ENCODE results near the gene DARS2. TPM values are rescaled to one million over a fixed set of nuclear protein-coding genes. Genes with fewer than 3 reads are reported as not detected.
A peak's percentile ranks its signal among the peaks of the same experiment; 100 is the strongest.

The DARS2 gene
- total and polyA plus RNA-seq, 4 donors, result 5.0 to 13.0 (median 10.1) TPM

DNA sequence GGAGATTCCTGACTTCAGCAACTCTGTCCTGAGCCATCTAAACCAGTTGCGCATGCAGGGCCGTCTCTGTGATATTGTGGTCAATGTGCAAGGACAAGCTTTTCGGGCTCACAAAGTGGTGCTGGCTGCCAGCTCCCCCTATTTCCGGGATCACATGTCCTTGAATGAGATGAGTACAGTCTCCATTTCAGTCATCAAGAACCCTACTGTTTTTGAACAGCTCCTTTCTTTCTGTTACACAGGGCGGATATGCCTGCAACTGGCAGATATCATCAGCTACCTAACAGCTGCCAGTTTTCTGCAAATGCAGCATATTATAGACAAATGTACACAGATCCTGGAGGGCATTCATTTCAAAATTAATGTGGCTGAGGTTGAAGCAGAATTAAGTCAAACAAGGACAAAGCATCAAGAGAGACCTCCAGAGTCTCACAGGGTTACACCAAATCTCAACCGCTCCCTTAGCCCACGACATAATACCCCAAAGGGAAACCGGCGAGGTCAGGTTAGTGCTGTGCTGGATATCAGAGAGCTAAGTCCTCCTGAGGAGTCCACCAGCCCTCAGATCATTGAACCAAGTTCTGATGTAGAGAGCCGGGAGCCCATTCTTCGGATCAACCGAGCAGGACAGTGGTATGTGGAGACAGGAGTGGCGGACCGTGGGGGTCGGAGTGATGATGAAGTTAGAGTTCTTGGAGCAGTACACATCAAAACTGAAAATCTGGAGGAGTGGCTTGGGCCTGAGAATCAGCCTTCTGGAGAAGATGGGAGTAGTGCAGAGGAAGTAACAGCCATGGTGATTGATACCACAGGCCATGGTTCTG is 46.0 kb downstream of the DARS2 start:
- H3K9ac ChIP-seq (ENCODE audit: low read depth in 1 of 2, low read length in 2 of 2), result no peak overlapping the region
- WGBS, result 81% methylated on average over 15 of the region's 15 CpGs
- no peaks in the 10 kb centered on the region for H3K9me3 ChIP-seq (ENCODE audit: control insufficient read depth in 4 of 4, low read length in 3 of 4)
- TF ChIP-seq SP1 (IDR thresholded peaks at IDR 0.05) (peak; percentile 7), JUND (IDR thresholded peaks at IDR 0.05) (no peak)
- H3K36me3 ChIP-seq (ENCODE audit: control insufficient read depth in 4 of 4, insufficient read depth in 3 of 4, low read depth in 1 of 4, low read length in 3 of 4), result peaks cover 4 to 9% (median 7%) of the 10 kb centered on the region in 4 donors
- H3K27me3 ChIP-seq (ENCODE audit: control insufficient read depth in 4 of 4, insufficient read depth in 4 of 4, low read length in 3 of 4), result no peaks in the 10 kb centered on the region
- H3K4me1 ChIP-seq (ENCODE audit: control insufficient read depth in 4 of 4, insufficient read depth in 4 of 4, low read length in 3 of 4), result peaks cover 2 to 22% (median 12%) of the 10 kb centered on the region in 4 donors
- H3K4me3 ChIP-seq (ENCODE audit: low read depth in 1 of 3, low read length in 3 of 3), result no peak overlapping the region
- peak; percentile 36 for DNase-seq (ENCODE audit: low spot score)
- no peak overlapping the region for H3K27ac ChIP-seq (ENCODE audit: low read depth in 1 of 2, low read length in 2 of 2)

DNA sequence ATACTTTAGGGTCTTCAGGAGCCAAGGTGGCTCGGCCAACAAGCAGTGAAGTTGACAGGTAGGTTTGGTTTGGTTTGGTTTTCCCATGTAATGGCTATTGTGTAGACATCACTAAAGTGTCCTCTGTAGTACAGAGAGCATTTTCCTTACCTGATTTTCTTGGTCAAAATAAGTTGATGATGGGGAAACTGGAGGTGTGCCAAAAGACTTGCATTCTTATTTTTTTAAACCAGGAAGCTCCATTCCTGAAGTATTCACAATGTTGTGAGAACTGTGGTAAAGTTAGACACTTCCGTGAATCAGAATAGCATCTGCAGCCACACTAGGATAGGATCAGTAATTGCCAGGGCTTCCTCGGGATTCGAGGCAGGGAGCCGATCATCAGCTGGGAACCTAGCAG is 46.6 kb downstream of the DARS2 start:
- Histone ChIP-seq H3K36me3 (ENCODE audit: control insufficient read depth in 4 of 4, insufficient read depth in 3 of 4, low read depth in 1 of 4, low read length in 3 of 4) (peaks cover 2 to 6% (median 5%) of the 10 kb centered on the region in 4 donors), H3K4me3 (ENCODE audit: low read depth in 1 of 3, low read length in 3 of 3) (no peak overlapping the region), H3K9me3 (ENCODE audit: control insufficient read depth in 4 of 4, low read length in 3 of 4) (no peaks in the 10 kb centered on the region), H3K27me3 (ENCODE audit: control insufficient read depth in 4 of 4, insufficient read depth in 4 of 4, low read length in 3 of 4) (no peaks in the 10 kb centered on the region), H3K27ac (ENCODE audit: low read depth in 1 of 2, low read length in 2 of 2) (no peak overlapping the region), H3K9ac (ENCODE audit: low read depth in 1 of 2, low read length in 2 of 2) (no peak overlapping the region), H3K4me1 (ENCODE audit: control insufficient read depth in 4 of 4, insufficient read depth in 4 of 4, low read length in 3 of 4) (peaks cover 2 to 22% (median 12%) of the 10 kb centered on the region in 4 donors)
- TF ChIP-seq EGR1 (IDR thresholded peaks at IDR 0.05; ENCODE audit: low read depth in 2 of 2) (no peak), NR2F2 (IDR thresholded peaks at IDR 0.05) (no peak), GABPA (IDR thresholded peaks at IDR 0.05 in 1 of 2, conservative IDR thresholded peaks at IDR 0.05 in 1 of 2) (no peak), YY1 (IDR thresholded peaks at IDR 0.05) (no peak), RAD21 (IDR thresholded peaks at IDR 0.05) (no peak), TAF1 (conservative IDR thresholded peaks at IDR 0.05) (no peak), JUND (IDR thresholded peaks at IDR 0.05) (no peak), HNF4A (conservative IDR thresholded peaks at IDR 0.05) (no peak), FOXA2 (IDR thresholded peaks at IDR 0.05) (no peak), HNF4G (IDR thresholded peaks at IDR 0.05) (no peak), FOXA1 (IDR thresholded peaks at IDR 0.05) (no peak), RXRA (IDR thresholded peaks at IDR 0.05) (no peak), SP1 (IDR thresholded peaks at IDR 0.05) (no peak)
- TF ChIP-seq, protein P1, sequence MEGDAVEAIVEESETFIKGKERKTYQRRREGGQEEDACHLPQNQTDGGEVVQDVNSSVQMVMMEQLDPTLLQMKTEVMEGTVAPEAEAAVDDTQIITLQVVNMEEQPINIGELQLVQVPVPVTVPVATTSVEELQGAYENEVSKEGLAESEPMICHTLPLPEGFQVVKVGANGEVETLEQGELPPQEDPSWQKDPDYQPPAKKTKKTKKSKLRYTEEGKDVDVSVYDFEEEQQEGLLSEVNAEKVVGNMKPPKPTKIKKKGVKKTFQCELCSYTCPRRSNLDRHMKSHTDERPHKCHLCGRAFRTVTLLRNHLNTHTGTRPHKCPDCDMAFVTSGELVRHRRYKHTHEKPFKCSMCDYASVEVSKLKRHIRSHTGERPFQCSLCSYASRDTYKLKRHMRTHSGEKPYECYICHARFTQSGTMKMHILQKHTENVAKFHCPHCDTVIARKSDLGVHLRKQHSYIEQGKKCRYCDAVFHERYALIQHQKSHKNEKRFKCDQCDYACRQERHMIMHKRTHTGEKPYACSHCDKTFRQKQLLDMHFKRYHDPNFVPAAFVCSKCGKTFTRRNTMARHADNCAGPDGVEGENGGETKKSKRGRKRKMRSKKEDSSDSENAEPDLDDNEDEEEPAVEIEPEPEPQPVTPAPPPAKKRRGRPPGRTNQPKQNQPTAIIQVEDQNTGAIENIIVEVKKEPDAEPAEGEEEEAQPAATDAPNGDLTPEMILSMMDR (IDR thresholded peaks at IDR 0.05; ENCODE audit: low read depth, low read length, missing input control), result no peak
- TF ChIP-seq, protein P2, sequence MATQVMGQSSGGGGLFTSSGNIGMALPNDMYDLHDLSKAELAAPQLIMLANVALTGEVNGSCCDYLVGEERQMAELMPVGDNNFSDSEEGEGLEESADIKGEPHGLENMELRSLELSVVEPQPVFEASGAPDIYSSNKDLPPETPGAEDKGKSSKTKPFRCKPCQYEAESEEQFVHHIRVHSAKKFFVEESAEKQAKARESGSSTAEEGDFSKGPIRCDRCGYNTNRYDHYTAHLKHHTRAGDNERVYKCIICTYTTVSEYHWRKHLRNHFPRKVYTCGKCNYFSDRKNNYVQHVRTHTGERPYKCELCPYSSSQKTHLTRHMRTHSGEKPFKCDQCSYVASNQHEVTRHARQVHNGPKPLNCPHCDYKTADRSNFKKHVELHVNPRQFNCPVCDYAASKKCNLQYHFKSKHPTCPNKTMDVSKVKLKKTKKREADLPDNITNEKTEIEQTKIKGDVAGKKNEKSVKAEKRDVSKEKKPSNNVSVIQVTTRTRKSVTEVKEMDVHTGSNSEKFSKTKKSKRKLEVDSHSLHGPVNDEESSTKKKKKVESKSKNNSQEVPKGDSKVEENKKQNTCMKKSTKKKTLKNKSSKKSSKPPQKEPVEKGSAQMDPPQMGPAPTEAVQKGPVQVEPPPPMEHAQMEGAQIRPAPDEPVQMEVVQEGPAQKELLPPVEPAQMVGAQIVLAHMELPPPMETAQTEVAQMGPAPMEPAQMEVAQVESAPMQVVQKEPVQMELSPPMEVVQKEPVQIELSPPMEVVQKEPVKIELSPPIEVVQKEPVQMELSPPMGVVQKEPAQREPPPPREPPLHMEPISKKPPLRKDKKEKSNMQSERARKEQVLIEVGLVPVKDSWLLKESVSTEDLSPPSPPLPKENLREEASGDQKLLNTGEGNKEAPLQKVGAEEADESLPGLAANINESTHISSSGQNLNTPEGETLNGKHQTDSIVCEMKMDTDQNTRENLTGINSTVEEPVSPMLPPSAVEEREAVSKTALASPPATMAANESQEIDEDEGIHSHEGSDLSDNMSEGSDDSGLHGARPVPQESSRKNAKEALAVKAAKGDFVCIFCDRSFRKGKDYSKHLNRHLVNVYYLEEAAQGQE (IDR thresholded peaks at IDR 0.05), result no peak
- TF ChIP-seq, protein P3, sequence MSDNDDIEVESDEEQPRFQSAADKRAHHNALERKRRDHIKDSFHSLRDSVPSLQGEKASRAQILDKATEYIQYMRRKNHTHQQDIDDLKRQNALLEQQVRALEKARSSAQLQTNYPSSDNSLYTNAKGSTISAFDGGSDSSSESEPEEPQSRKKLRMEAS (IDR thresholded peaks at IDR 0.05), result no peak
- TF ChIP-seq, protein P4, sequence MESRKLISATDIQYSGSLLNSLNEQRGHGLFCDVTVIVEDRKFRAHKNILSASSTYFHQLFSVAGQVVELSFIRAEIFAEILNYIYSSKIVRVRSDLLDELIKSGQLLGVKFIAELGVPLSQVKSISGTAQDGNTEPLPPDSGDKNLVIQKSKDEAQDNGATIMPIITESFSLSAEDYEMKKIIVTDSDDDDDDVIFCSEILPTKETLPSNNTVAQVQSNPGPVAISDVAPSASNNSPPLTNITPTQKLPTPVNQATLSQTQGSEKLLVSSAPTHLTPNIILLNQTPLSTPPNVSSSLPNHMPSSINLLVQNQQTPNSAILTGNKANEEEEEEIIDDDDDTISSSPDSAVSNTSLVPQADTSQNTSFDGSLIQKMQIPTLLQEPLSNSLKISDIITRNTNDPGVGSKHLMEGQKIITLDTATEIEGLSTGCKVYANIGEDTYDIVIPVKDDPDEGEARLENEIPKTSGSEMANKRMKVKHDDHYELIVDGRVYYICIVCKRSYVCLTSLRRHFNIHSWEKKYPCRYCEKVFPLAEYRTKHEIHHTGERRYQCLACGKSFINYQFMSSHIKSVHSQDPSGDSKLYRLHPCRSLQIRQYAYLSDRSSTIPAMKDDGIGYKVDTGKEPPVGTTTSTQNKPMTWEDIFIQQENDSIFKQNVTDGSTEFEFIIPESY (IDR thresholded peaks at IDR 0.05), result no peak
- TF ChIP-seq, protein P5, sequence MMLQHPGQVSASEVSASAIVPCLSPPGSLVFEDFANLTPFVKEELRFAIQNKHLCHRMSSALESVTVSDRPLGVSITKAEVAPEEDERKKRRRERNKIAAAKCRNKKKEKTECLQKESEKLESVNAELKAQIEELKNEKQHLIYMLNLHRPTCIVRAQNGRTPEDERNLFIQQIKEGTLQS (IDR thresholded peaks at IDR 0.05), result no peak
- WGBS, result 91% methylated on average over 5 of the region's 5 CpGs
- DNase-seq (ENCODE audit: low spot score), result no peak
